PC-3 (cell line): Measurements from ENCODE around the gene FZD4. TPM values are rescaled to one million over a fixed set of nuclear protein-coding genes. Genes with fewer than 3 reads are reported as not detected.

ENCODE experiments used
- ATAC-seq: fragments of 200-7000 bp; cut with Tn5 transposase; 2 replicates; pipeline ENCODE4 v1.9.1; 2020; ENCODE audit warnings: mild to moderate bottlenecking, moderate library complexity
- BruUV-seq: library from RNA; stranded (reverse); fragments of 400-500 nt; replicated peaks from 2 replicates; lab custom pipeline; 2021; lab: Mats Ljungman, UMichigan
- CTCF ChIA-PET: fragments of 300-600 bp; sonication (Branson Sonifier 250); formaldehyde crosslinking; loops from one replicate; lab custom pipeline; 2022; ENCODE audit warnings: antibody characterized with exemption; lab: Charles Lee
- POLR2A ChIA-PET: fragments of 300-600 bp; sonication (Branson Sonifier 250); formaldehyde crosslinking; loops from one replicate; lab custom pipeline; 2022; ENCODE audit warnings: antibody characterized with exemption; ENCODE audit not compliant: unreplicated experiment; lab: Charles Lee
- DNase-seq: peaks from one replicate; pipeline ENCODE4 v3.0.0-alpha.2; 2015
- H2AFZ ChIP-seq: fragments of 300-600 bp; sonication (generic); 2 replicates; pipeline ENCODE4 v1.6.0; 2016; ENCODE audit warnings: antibody characterized with exemption, low read length
- H3F3A ChIP-seq: fragments of 300-600 bp; sonication (generic); one replicate; pipeline ENCODE4 v1.6.0; 2017; ENCODE audit warnings: antibody characterized with exemption, low read length, control low read depth, mild to moderate bottlenecking; ENCODE audit not compliant: unreplicated experiment
- H3K27ac ChIP-seq: fragments of 300-600 bp; sonication (generic); 2 replicates; pipeline ENCODE4 v1.5.1; 2016; ENCODE audit warnings: mild to moderate bottlenecking, low read length
- H3K27me3 ChIP-seq: fragments of 300-600 bp; sonication (generic); 2 replicates; pipeline ENCODE4 v1.6.1; 2016; ENCODE audit warnings: low read length, mixed read lengths
- H3K36me3 ChIP-seq: fragments of 300-600 bp; sonication (generic); 2 replicates; pipeline ENCODE4 v1.6.1; 2016; ENCODE audit warnings: low read depth, mixed run types, low read length, mixed read lengths
- H3K4me1 ChIP-seq: fragments of 300-600 bp; sonication (generic); 2 replicates; pipeline ENCODE4 v1.5.1; 2016; ENCODE audit warnings: low read length; ENCODE audit not compliant: insufficient read depth
- H3K4me2 ChIP-seq: fragments of 300-600 bp; sonication (generic); 2 replicates; pipeline ENCODE4 v1.6.0; 2016; ENCODE audit warnings: low read length
- H3K4me3 ChIP-seq: fragments of 300-600 bp; sonication (generic); 2 replicates; pipeline ENCODE4 v1.5.1; 2016; ENCODE audit warnings: mild to moderate bottlenecking, low read length, mixed read lengths
- H3K79me2 ChIP-seq: fragments of 300-600 bp; sonication (generic); 2 replicates; pipeline ENCODE4 v1.6.1; 2017; ENCODE audit warnings: low read length, mixed read lengths
- H3K9ac ChIP-seq: fragments of 300-600 bp; sonication (generic); 2 replicates; pipeline ENCODE4 v1.6.0; 2016; ENCODE audit warnings: mild to moderate bottlenecking, low read length
- H3K9me2 ChIP-seq: fragments of 300-600 bp; sonication (generic); replicated peaks from 2 replicates; pipeline ENCODE4 v1.6.1; 2016; ENCODE audit warnings: mixed run types, low read length, mixed read lengths
- H3K9me3 ChIP-seq: fragments of 300-600 bp; sonication (generic); 2 replicates; pipeline ENCODE4 v1.6.1; 2016; ENCODE audit warnings: low read length, mixed read lengths
- H4K20me1 ChIP-seq: fragments of 300-600 bp; sonication (generic); 2 replicates; pipeline ENCODE4 v1.6.1; 2016; ENCODE audit warnings: low read length, mixed read lengths
- CTCF ChIP-seq: fragments of 300-600 bp; sonication (generic); conservative IDR thresholded peaks from 2 replicates; pipeline ENCODE4 v1.5.1; 2017; ENCODE audit warnings: antibody characterized with exemption, low read depth, mild to moderate bottlenecking, low read length
- EZH2 ChIP-seq: fragments of 300-600 bp; sonication (generic); IDR thresholded peaks from one replicate; pipeline ENCODE4 v1.6.1; 2017; ENCODE audit warnings: antibody characterized with exemption, mild to moderate bottlenecking, low read length; ENCODE audit not compliant: unreplicated experiment
- EZH2phosphoT487 ChIP-seq: fragments of 300-600 bp; sonication (generic); IDR thresholded peaks from 2 replicates; pipeline ENCODE4 v1.6.1; 2018; ENCODE audit warnings: mild to moderate bottlenecking, antibody characterized with exemption, low read length, borderline replicate concordance
- intact Hi-C: fragments of 100-400 bp; cut with micrococcal nuclease; formaldehyde crosslinking; loops from 2 replicates; pipeline ENCODE4 v1.9.0; 2023
- total RNA-seq: library from RNA; depleted of rRNA; stranded (reverse); fragments of >200 nt; gene quantifications from 2 replicates; pipeline ENCODE4 v1.2.3, GENCODE V29; 2014

FZD4 gene
- total RNA-seq, 1 experiment from 2014 or later = 17.7 TPM

- Histone ChIP-seq H2AFZ (peak overlapping the region; percentile 78), H3K79me2 (peaks cover 48% of the 10 kb centered on the region), H4K20me1 (no peaks in the 10 kb centered on the region; the same call in 1 of the 2 replicates), H3K27ac (no peak overlapping the region), H3K9me3 (no peaks in the 10 kb centered on the region), H3K4me2 (peak overlapping the region; percentile 89), H3K27me3 (no peaks in the 10 kb centered on the region), H3K9me2 (no peaks in the 10 kb centered on the region), H3K9ac (peak overlapping the region; percentile 76), H3K4me1 (peaks cover 36% of the 10 kb centered on the region), H3K4me3 (peak overlapping the region; percentile 80), H3K36me3 (peaks cover 9% of the 10 kb centered on the region), H3F3A (no peaks in the 10 kb centered on the region)
- intact Hi-C loops = loop anchor here (2.0 to 5.0 kb wide), 3 partner anchors 14 to 328 kb away; partner anchors contain the start of gene TMEM135
- no TSS peak for BruUV-seq
- no peak for TF ChIP-seq EZH2
- no peak for TF ChIP-seq EZH2phosphoT487
- no peak for TF ChIP-seq CTCF
- CTCF ChIA-PET = interaction anchor here (1.6 kb wide), 1 partner anchor 15 kb away, joined by 9 read pairs; no protein-coding TSS in a partner anchor
- DNase-seq (no peak), ATAC-seq (peak; percentile 0; the same call in 1 of the 2 replicates)
- POLR2A ChIA-PET = interaction anchor here (0.6 kb wide), 1 partner anchor 22 kb away, joined by 3 read pairs; no protein-coding TSS in a partner anchor
Observed at GRCh38 chr11:86954269-86955110, 705 bp downstream of the FZD4 start.

GRCh38 chr11:86952221-86952875 lies 2.8 kb downstream of the FZD4 start:
- Histone ChIP-seq H3K4me2 (peak overlapping the region; percentile 89), H3K27ac (no peak overlapping the region), H3K4me1 (peaks cover 43% of the 10 kb centered on the region), H3K79me2 (peaks cover 62% of the 10 kb centered on the region), H4K20me1 (no peaks in the 10 kb centered on the region; the same call in 1 of the 2 replicates), H3K4me3 (no peak overlapping the region; the same call in 1 of the 2 replicates), H2AFZ (no peak overlapping the region), H3K36me3 (peaks cover 14% of the 10 kb centered on the region), H3K9me3 (no peaks in the 10 kb centered on the region), H3K9ac (no peak overlapping the region), H3K27me3 (no peaks in the 10 kb centered on the region), H3F3A (no peaks in the 10 kb centered on the region), H3K9me2 (no peaks in the 10 kb centered on the region)
- ChIA-PET POLR2A (no interaction called here), CTCF (no interaction called here)
- intact Hi-C loops = no loop called here
- TF ChIP-seq EZH2 (no peak), CTCF (no peak), EZH2phosphoT487 (no peak)
- ATAC-seq (no peak), DNase-seq (no peak)
- no TSS peak for BruUV-seq
